ENCODE data around the gene ADCY7.

- TF ChIP-seq CTCF (IDR thresholded peaks at IDR 0.05) (no peak), POLR2A (IDR thresholded peaks at IDR 0.05) (no peak), EP300 (IDR thresholded peaks at IDR 0.05) (no peak)
These were observed 63.3 kb downstream of the ADCY7 start for GRCh38 chr16:50329446-50330189.
